GM12878 (cell line): Measurements from ENCODE around the gene DTX4. TPM values are rescaled to one million over a fixed set of nuclear protein-coding genes. Genes with fewer than 3 reads are reported as not detected.

Experiments used
- ATAC-seq: fragments of 200-7000 bp; cut with Tn5 transposase; 3 replicates; pipeline ENCODE4 v1.9.1; 2020; ENCODE audit warnings: mild to moderate bottlenecking, moderate library complexity
- BruUV-seq: library from RNA; stranded (reverse); fragments of 400-500 nt; replicated peaks from 2 replicates; lab custom pipeline; 2021; lab: Mats Ljungman, UMichigan
- CTCF ChIA-PET: fragments of 300-600 bp; sonication (Branson Sonifier 250); formaldehyde crosslinking; extraction: SDS; loops from one replicate; lab custom pipeline; 2021; ENCODE audit warnings: inconsistent platforms; lab: Yijun Ruan, JAX
- POLR2A ChIA-PET: fragments of 350-600 bp; formaldehyde crosslinking; extraction: SDS; loops from one replicate; lab custom pipeline; 2021; ENCODE audit warnings: inconsistent platforms; lab: Charles Lee
- RAD21 ChIA-PET: fragments of 300-600 bp; sonication (Branson Sonifier 250); formaldehyde crosslinking; loops from one replicate; lab custom pipeline; 2023; ENCODE audit warnings: antibody characterized with exemption; ENCODE audit not compliant: unreplicated experiment; lab: Charles Lee
- SMC1A ChIA-PET: fragments of 300-600 bp; sonication (Branson Sonifier 250); formaldehyde crosslinking; loops from one replicate; lab custom pipeline; 2023; ENCODE audit not compliant: unreplicated experiment, uncharacterized antibody; lab: Charles Lee
- DNase-seq: peaks from one replicate; pipeline ENCODE4 v3.0.0-alpha.2; 2011; ENCODE audit warnings: low read depth, low spot score
- FAIRE-seq: peaks from 3 replicates; lab custom pipeline; 2011; peaks lifted over from hg19 to GRCh38; lab: Jason Lieb, UNC
- H2AFZ ChIP-seq: 2 replicates; pipeline ENCODE4 v1.6.0; 2011; ENCODE audit warnings: low read depth, low read length, control low read depth; ENCODE audit not compliant: control insufficient read depth
- H3K27ac ChIP-seq: 2 replicates; pipeline ENCODE4 v1.5.1; 2011; ENCODE audit warnings: control low read depth; ENCODE audit not compliant: control insufficient read depth, insufficient read depth
- H3K27me3 ChIP-seq, 2 experiments: replicated peaks in 1 of 2; 2 replicates each; pipeline versions ENCODE4 v1.6.0 to v1.6.1; 2011; ENCODE audit warnings: low read length in 1 of 2; ENCODE audit not compliant: control insufficient read depth in 2 of 2, insufficient read depth in 2 of 2
- H3K36me3 ChIP-seq, 2 experiments: 2 replicates each; pipeline ENCODE4 v1.5.1; 2011; ENCODE audit warnings: low read length in 1 of 2; ENCODE audit not compliant: control insufficient read depth in 2 of 2, insufficient read depth in 2 of 2
- H3K4me1 ChIP-seq: 2 replicates; pipeline ENCODE4 v1.6.1; 2011; ENCODE audit warnings: mild to moderate bottlenecking, low read length, moderate library complexity, mixed read lengths; ENCODE audit not compliant: control insufficient read depth, insufficient read depth
- H3K4me2 ChIP-seq: 2 replicates; pipeline ENCODE4 v1.6.0; 2011; ENCODE audit warnings: control low read depth; ENCODE audit not compliant: control insufficient read depth, insufficient read depth
- H3K4me3 ChIP-seq: fragments of 200-600 bp; sonication (generic); 2 replicates; pipeline ENCODE4 v1.5.1; 2016
- H3K79me2 ChIP-seq: 2 replicates; pipeline ENCODE4 v1.6.0; 2011; ENCODE audit warnings: low read length; ENCODE audit not compliant: control insufficient read depth, insufficient read depth
- H3K9ac ChIP-seq: 2 replicates; pipeline ENCODE4 v1.8.0; 2011; ENCODE audit warnings: low read length, control low read depth, mixed read lengths; ENCODE audit not compliant: control insufficient read depth, insufficient read depth
- H3K9me3 ChIP-seq: replicated peaks from 3 replicates; pipeline ENCODE4 v1.5.1; 2011; ENCODE audit warnings: mild to moderate bottlenecking, low read length; ENCODE audit not compliant: control insufficient read depth, insufficient read depth
- H4K20me1 ChIP-seq: 2 replicates; pipeline ENCODE4 v1.6.0; 2011; ENCODE audit not compliant: control insufficient read depth, insufficient read depth
- IRF5 ChIP-seq: fragments of 450-650 bp; IDR thresholded peaks from 2 replicates; pipeline ENCODE4 v1.6.1; 2017; ENCODE audit warnings: borderline replicate concordance
- MTA2 ChIP-seq: fragments of 450-650 bp; IDR thresholded peaks from 2 replicates; pipeline ENCODE4 v1.6.1; 2016; ENCODE audit warnings: low read depth, mild to moderate bottlenecking, moderate library complexity
- SIX5 ChIP-seq: IDR thresholded peaks from 2 replicates; pipeline ENCODE4 v1.6.1; 2011; ENCODE audit warnings: mild to moderate bottlenecking, low read depth, low read length, moderate library complexity; ENCODE audit not compliant: severe bottlenecking
- SMAD5 ChIP-seq: IDR thresholded peaks from 2 replicates; pipeline ENCODE4 v1.6.1; 2016; ENCODE audit warnings: antibody characterized with exemption, low read depth
- SPI1 ChIP-seq: IDR thresholded peaks from 2 replicates; pipeline ENCODE4 v1.6.1; 2011; ENCODE audit warnings: low read depth, mild to moderate bottlenecking, low read length, moderate library complexity, borderline replicate concordance; ENCODE audit not compliant: insufficient read depth
- ZNF384 ChIP-seq: IDR thresholded peaks from 2 replicates; pipeline ENCODE4 v1.6.1; 2012; ENCODE audit warnings: low read depth, mild to moderate bottlenecking, low read length, improper control_type of control experiment, borderline replicate concordance
- ZNF592 ChIP-seq: fragments of 450-650 bp; IDR thresholded peaks from 2 replicates; pipeline ENCODE4 v1.6.1; 2017; ENCODE audit warnings: mild to moderate bottlenecking, moderate library complexity
- WGBS: methylation state at CpG from one replicate; pipeline ENCODE4 v1.1.6; 2016; ENCODE audit warnings: low lambda C conversion rate; ENCODE audit not compliant: insufficient replicate concordance, insufficient coverage; ENCODE audit errors: missing lambda C conversion rate; 5-methylcytosine and 5-hydroxymethylcytosine counted together
- in situ Hi-C: fragments of 300-500 bp; cut with MboI; formaldehyde crosslinking; loops from 9 replicates; pipeline ENCODE4 v1.14.3; 2018; ENCODE audit warnings: mixed read lengths
- intact Hi-C: fragments of 100-400 bp; cut with micrococcal nuclease; formaldehyde crosslinking; loops from one replicate; pipeline ENCODE4 v1.14.2; 2022; ENCODE audit not compliant: unreplicated experiment
- polyA plus RNA-seq, 11 experiments: library from polyadenylated mRNA; depleted of rRNA in 4 of 11; unstranded in 6 of 11; stranded (reverse) in 5 of 11; fragments of >200 nt; fragmentation: Nextera tagmentation in 4 of 11; fragmentation: Illumina TruSeq in 1 of 11; extraction: Ambion mirVana in 4 of 11; extraction: Trizol in 1 of 11; gene quantifications; 1 replicate in 1 of 11; 2 replicates in 10 of 11; pipeline versions ENCODE4 v1.2.1 to v1.2.3, GENCODE V29; 2011 to 2016; ENCODE audit warnings: inconsistent platforms in 2 of 11, missing spikeins in 2 of 11, low read depth in 1 of 11
- total RNA-seq, 4 experiments: library from RNA; depleted of rRNA in 3 of 4; stranded (reverse); fragments of >200 nt in 3 of 4; fragmentation: Illumina TruSeq in 1 of 4; extraction: Trizol in 1 of 4; gene quantifications; 2 replicates each; pipeline versions ENCODE4 v1.2.1 to v1.2.3, GENCODE V29; 2013 to 2021

The DTX4 gene
- total and polyA plus RNA-seq, 10 of the 15 experiments (the other 5 are each of a cell fraction or from before 2014, with no cell fraction given): 3.8 to 25.8 (median 10.5) TPM

- no peak for TF ChIP-seq MTA2
Measured at GRCh38 chr11:59141191-59141590, 30.7 kb upstream of the DTX4 start (continued).

GRCh38 chr11:59141673-59142460 lies 30.1 kb upstream of the DTX4 start:
- Histone ChIP-seq H3K4me2 (peak overlapping the region; percentile 67), H3K4me3 (peak overlapping the region; percentile 83), H2AFZ (peak overlapping the region; percentile 93), H3K9me3 (no peaks in the 10 kb centered on the region), H4K20me1 (no peaks in the 10 kb centered on the region), H3K36me3 (peaks cover 0 to 6% of the 10 kb centered on the region in 2 experiments; a peak in 1 of 4 replicates), H3K4me1 (peaks cover 12% of the 10 kb centered on the region; the same call in 1 of the 2 replicates), H3K79me2 (peaks cover 40% of the 10 kb centered on the region), H3K9ac (peak overlapping the region; percentile 92), H3K27me3 (no peaks in the 10 kb centered on the region), H3K27ac (peak overlapping the region; percentile 91)
- in situ Hi-C loops (loop anchor here (5.0 kb wide), 2 partner anchors 35 to 90 kb away; partner anchors contain the start of gene FAM111B), intact Hi-C loops (loop anchor here (1.0 to 2.0 kb wide), 3 partner anchors 16 to 563 kb away; partner anchors contain the start of genes FAM111B and ZFP91)
- whole genome bisulfite sequencing: 0% methylated on average over 3 of the region's 3 CpGs
- TSS peak; percentile 86 for BruUV-seq
- POLR2A ChIA-PET: interaction anchor here (0.6 to 1.8 kb wide), 4 partner anchors 9 to 35 kb away, joined by 3 to 7 read pairs (median 3); partner anchors contain the start of gene FAM111B
- CTCF ChIA-PET: interaction anchor here (1.0 to 12.0 kb wide), 10 partner anchors 10 to 229 kb away, joined by 3 to 250 read pairs (median 8); partner anchors contain the start of gene FAM111B
- ATAC-seq: no peak; the same call in 2 of the 3 replicates
- FAIRE-seq: no peak
- SMC1A ChIA-PET: interaction anchor here (1.0 to 4.2 kb wide), 9 partner anchors 10 to 125 kb away, joined by 3 to 36 read pairs (median 9); no protein-coding TSS in a partner anchor
- DNase-seq: no peak
- RAD21 ChIA-PET: interaction anchor here (1.0 to 3.9 kb wide), 7 partner anchors 10 to 83 kb away, joined by 3 to 56 read pairs (median 6); partner anchors contain the start of gene FAM111B
- TF ChIP-seq IRF5 (no peak), ZNF592 (no peak), MTA2 (0 out of 2 replicates have a peak, but pooled peaks have one; percentile 10), SPI1 (no peak), SIX5 (no peak), SMAD5 (no peak), ZNF384 (no peak)
